Frontal cortex (tissue), 4 donors: Measurements from ENCODE around the gene VENTX. TPM values are rescaled to one million over a fixed set of nuclear protein-coding genes. Genes with fewer than 3 reads are reported as not detected.

Source experiments
- DNase-seq, 2 donors: peaks; one replicate each; pipeline ENCODE4 v3.0.0; 2012; ENCODE audit warnings: low spot score in 2 of 2
- FAIRE-seq: peaks from 2 replicates; lab custom pipeline; 2012; peaks lifted over from hg19 to GRCh38; lab: Jason Lieb, UNC
- total RNA-seq: library from RNA; depleted of rRNA; stranded (reverse); fragments of >200 nt; gene quantifications from one replicate; pipeline ENCODE4 v1.2.3, GENCODE V29; 2014
- donor health status: control.
- donor health status: control.
- donor health status: control.

Gene VENTX
- total RNA-seq, 1 donor from 2014 or later = not detected

GRCh38 chr10:133266056-133266795 is 28.6 kb downstream of the VENTX start:
- no peak for FAIRE-seq

DNA sequence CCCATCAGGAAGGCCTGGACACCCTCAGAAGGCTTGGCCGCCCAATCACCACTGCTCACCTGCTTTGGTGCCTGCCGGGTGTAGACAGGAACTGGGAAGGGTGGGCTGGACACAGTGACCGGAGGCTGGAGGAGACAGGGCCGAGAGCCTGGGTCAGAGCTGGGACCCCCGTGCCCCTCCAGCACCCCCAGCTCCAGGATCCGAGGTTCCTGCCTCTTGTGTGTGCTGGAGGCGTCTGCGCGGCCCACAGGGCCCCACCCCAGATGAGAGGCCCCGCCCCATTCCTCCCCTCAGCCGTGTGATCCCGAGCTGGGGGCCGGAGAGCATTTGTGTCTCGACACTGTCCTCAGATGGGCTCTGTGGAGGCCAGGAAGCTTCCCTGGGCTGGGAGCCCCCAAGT is 29.6 kb downstream of the VENTX start:
- no peak for DNase-seq

More at GRCh38 chr10:133266056-133266795, 28.6 kb downstream of the VENTX start:
- DNase-seq = no peak

DNA sequence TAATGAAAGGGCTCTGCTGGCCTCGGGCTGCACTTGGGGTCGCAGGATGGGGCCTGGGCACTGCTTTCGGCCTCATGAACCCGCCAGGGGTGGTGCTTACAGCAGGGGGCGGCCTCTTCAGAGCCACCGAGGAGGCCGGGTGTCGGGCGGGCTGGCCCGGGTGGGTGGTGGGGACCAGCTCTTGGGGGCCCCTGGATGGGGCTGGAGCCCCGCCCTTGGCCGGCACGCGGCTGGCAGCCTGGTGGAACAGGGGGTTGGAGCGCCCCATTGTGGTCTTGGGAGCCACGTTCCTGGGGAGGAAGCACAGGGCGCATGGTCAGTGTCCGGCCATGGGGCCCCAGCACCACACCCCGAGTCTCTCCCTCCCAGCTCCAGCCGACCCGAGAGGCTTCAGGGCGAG is 30.2 kb downstream of the VENTX start:
- DNase-seq = no peak
- no peak for FAIRE-seq

More for the DNA sequence above, 29.6 kb downstream of the VENTX start:
- FAIRE-seq = no peak

GRCh38 chr10:133268532-133268931 is 30.9 kb downstream of the VENTX start:
- DNase-seq = no peak
- FAIRE-seq = no peak

DNA sequence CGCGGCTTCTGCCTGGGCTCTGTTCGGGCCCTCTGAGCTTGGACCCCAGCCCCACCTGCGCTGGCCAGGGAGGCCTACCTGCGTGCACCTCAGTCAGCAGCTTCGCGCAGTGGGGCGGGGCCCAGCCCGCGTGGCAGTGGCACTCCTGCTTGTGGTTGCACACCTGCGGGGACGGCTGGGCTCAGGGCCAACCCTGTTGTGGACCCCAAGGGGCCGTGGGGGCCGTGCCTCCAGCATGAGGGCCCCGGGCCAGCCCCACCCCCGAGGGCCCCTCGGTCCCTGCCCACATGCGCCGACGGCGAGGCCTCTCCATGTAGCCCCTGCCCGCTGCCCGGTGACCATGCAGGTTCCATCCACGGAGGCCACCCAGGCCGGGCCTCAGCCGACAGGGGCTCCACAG is 31.7 kb downstream of the VENTX start:
- no peak for FAIRE-seq
- DNase-seq = no peak

- no peak for DNase-seq
- no peak for FAIRE-seq
Observed at GRCh38 chr10:133270204-133270603, 32.5 kb downstream of the VENTX start.

GRCh38 chr10:133270773-133271297 is 33.2 kb downstream of the VENTX start:
- no peak for FAIRE-seq
- DNase-seq = no peak

- DNase-seq (no peak), FAIRE-seq (no peak)
Observed at GRCh38 chr10:133271521-133272300, 34.1 kb downstream of the VENTX start.

- DNase-seq (no peak), FAIRE-seq (no peak)
Observed at GRCh38 chr10:133272301-133272963, 34.8 kb downstream of the VENTX start.

DNA sequence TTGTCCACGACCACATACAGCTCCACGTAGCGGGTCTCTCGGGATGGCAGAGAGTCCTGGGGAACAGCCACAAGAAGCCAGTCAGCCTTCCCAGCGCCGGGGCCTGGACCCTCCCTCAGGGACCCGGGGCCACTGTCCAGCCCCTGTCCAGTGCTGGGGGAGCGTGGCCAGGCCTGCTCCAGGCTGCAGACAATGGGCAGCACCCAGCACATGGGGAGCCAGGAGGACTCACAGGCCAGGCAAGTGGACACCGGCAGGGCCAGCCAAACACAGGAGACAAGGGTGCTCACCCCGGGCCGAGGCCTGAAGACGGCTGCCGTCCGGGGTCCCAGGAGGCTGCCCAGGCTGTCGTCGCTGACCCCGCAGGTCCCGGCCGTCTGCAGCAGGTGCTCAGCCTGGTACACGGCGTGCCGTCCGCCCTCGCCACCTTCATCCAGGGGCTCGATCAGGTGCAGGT is 35.3 kb downstream of the VENTX start:
- DNase-seq (no peak), FAIRE-seq (no peak)

- DNase-seq = no peak
- FAIRE-seq = no peak
Observed at GRCh38 chr10:133273534-133274143, 36.0 kb downstream of the VENTX start.

GRCh38 chr10:133274751-133275683 is 37.4 kb downstream of the VENTX start:
- FAIRE-seq (no peak), DNase-seq (no peak)

GRCh38 chr10:133275684-133276092 is 38.0 kb downstream of the VENTX start:
- no peak for FAIRE-seq
- no peak for DNase-seq

GRCh38 chr10:133276100-133276434 is 38.4 kb downstream of the VENTX start:
- DNase-seq = no peak
- FAIRE-seq = no peak

- DNase-seq = no peak
Observed at GRCh38 chr10:133276435-133277201, 39.0 kb downstream of the VENTX start, which contains the start of gene ADAM8. TSS of gene ADAM8 (minus strand) at chr10:133276868. CDS start at chr10:133276817, 51 bp downstream.

DNA sequence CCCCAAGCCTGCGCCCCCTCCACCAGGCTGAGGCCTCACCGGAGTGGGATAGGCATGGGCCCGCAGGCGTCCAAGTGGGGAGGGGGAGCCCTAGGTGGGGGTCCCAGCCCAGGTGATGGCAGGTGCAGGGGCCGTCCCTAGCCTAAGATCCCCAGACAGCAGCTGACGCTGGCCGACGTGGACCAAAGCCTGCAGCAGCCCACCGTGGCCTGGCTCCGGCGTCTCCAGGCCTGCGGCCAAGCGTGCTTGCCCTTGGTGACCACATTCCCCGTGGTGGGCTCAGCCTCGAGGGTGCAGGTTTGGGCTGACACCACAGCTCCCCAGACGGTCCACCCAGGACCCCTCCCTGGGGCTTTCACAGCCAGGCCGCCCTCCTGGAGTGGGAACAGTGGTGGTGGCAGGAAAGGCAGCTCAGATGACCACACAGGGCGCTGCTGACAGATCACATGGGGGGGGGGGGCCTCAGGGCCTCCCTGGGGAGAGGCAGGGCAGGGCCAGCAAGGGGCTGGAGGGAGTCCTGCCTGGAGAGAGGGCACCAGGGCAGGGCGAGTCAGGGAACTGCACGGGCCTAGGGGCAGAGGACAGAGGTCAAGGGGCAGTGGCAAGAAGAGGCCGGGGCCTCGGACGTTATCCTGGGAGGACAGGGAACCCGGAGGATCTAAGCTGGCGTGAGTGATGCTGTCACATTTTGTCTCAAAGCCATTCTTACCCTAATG is 39.8 kb downstream of the VENTX start:
- FAIRE-seq (no peak), DNase-seq (no peak)

More at GRCh38 chr10:133276435-133277201, 39.0 kb downstream of the VENTX start, which contains the start of gene ADAM8:
- FAIRE-seq = no peak

GRCh38 chr10:133277993-133278576 is 40.4 kb downstream of the VENTX start:
- DNase-seq (no peak), FAIRE-seq (no peak)
